Right forelimb (tissue), 1 donor: ENCODE results near the gene GDPGP1.
A peak's percentile ranks its signal among the peaks of the same experiment; 100 is the strongest.
"Not testable (repeated sequence)": the region's sequence is repeated elsewhere in the genome, so short reads cannot be mapped to it uniquely, and the experiment has no call there.

ENCODE experiments used
- DNase-seq: peaks from one replicate; pipeline ENCODE4 v3.0.0-alpha.2; 2018

The GDPGP1 gene

DNA sequence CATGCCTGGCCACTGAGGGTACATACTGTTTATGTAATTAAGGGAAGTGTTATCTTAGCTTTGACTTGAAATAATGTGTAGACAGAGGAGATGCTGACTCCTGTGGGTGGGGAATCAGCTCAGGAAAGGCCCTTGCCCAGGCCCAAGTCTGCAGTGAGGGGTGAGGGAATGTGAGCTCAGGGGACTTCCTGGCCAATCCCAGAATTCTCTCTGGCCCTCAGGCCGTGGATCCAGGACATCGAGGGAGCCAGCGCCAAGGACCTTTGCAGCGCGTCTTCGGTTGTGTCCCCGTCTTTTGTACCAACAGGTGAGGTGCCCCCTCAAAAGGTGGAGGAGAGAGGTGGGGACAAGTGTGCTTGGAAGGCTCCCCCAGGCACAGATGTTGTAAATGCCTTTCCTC lies 6.7 kb upstream of the GDPGP1 start:
- no peak for DNase-seq

GRCh38 chr15:90227816-90228772 lies 5.9 kb upstream of the GDPGP1 start:
- no peak for DNase-seq

GRCh38 chr15:90228960-90229359 lies 5.0 kb upstream of the GDPGP1 start:
- no peak for DNase-seq

DNA sequence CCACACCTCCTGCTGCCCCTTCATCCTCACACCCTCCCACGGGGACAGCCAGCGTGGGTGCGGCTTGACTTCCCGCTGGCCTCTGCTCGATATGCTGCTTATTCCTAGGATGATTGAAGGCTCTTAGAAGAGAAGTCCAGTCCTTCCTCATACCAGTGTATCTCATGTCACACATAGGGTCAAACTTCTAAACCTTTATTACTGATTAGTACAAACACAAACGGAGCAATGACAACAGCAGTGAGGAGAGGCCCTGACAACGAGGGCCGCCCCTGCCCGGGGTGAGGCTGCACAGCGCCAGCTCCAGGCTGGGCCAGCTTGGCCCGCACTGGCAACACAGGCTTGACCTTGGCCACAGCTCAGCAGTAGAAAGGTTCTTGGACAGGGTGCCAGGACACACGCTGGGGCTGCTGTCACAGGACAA lies 3.9 kb upstream of the GDPGP1 start:
- no peak for DNase-seq

DNA sequence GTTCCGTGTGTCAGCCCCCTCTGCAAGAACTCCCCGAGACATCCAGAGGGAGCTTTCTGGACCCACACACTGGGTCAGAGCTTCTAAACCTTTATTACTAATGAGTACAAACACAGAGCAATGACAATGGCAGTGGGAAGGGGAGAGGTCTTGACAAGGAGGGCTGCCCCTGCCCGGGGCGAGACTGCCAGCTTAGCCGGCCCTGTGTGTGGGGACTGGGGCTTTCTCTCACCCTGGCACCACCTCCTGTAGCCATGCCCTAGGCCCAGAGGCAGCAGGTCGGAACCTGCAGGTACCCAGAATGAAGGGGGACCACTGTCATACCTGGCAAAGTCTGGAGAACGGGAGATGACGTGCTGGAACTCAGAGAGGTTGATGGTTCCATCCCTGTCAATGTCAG lies 3.4 kb upstream of the GDPGP1 start:
- DNase-seq, result no peak

- DNase-seq, result no peak
These were observed 2.7 kb upstream of the GDPGP1 start for GRCh38 chr15:90231028-90232017.

- DNase-seq, result no peak
These were observed 1.8 kb upstream of the GDPGP1 start for GRCh38 chr15:90232196-90232595.

GRCh38 chr15:90232941-90233386 lies 1.0 kb upstream of the GDPGP1 start:
- no peak for DNase-seq

DNA sequence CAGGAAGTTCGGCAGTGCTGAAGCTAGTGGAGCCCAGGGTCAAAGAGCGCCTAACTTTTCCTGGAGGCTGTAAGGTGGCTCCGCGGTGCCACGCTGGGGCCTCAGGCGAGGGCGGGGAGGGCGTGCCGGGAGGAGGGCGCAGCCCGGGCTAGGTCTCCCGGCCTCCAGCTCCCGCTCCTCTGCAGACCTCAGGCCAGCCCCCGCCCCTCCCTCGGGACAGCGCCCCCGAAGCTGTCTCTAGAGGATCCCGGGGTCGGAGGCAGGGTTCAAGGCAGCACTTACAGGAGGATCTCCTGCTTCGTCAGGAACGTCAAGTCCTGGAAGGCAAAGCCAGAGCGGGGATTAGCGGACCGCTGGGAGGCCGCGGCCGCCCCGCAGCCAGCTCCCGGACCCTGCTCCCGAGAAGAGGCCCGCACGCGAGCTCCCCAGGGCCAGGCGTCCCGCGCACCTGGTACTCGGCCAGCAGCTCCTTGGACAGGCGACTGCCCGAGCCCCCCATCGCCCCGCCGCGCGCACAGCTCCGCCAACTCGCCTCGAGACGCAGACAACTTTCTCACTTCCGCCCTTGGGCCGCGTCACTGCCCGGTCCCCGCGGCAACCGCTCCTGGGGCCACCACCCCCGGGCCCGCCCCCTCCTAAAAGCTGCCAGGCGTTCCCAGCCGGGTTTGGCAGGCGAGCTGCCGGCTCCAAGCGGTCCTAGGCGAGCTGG lies 468 bp upstream of the GDPGP1 start, which contains the start of gene CIB1:
TSS of gene CIB1 (minus strand) at position 555 of the 709 bp plus-strand sequence. CDS start at position 499, 56 bp downstream.
- peak; percentile 99 for DNase-seq

DNA sequence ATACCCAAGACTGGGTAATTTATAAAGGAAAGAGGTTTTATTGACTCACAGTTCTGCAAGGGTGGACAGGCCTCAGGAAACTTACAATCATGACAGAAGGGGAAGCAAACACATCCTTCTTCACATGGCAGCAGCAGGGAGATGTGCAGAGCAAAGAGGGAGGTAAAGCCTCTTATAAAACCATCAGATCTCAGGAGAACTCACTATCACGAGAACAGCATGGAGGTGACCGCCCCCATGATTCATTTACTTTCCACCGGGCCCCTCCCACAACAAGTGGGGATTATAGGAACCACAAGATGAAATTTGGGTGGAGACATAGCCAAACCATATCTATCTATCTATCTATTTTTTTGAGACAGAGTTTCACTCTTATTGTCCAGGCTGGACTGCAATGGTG lies 5.4 kb downstream of the GDPGP1 start:
- DNase-seq, result no peak

DNA sequence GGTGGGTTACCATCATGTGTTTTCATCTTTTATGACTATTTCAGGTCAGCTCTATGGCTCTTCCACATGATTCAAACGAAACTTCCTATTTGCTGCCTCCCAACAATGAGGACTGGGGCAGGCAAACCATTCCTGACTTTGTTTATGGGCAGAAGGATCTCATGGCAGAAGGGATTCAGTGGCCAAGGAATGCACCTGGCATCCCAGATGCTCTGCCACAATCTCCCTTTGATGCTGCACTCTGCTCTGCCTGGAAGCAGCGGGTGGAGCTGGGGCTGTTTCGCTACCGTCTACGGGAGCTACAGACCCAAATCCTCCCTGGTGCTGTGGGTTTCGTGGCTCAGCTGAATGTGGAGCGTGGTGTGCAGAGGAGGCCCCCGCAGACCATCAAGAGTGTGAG lies 6.8 kb downstream of the GDPGP1 start:
- DNase-seq, result no peak

GRCh38 chr15:90241343-90242192 lies 7.6 kb downstream of the GDPGP1 start:
- DNase-seq, result no peak

- DNase-seq, result no peak
These were observed 10.1 kb downstream of the GDPGP1 start for GRCh38 chr15:90243943-90244639.

DNA sequence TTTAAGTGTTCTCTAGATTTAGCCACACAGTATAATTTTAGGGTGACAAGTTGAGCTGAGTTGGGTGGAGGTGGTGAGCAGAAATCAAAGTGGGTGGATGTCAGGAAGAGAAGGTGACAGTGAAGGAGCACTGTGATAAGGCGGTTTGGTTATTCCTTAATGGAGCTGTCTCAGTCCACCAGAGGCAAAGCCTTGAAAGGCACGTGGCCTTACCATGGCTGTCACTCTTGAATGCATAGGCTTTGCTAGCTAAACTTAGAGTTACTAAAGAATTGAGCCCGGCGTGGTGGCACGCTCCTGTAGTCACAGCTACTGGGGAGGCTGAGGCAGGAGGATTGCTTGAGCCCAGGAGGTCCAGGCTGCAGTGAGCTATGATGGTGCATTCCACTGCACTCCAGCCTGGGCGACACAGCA lies 14.8 kb downstream of the GDPGP1 start:
- DNase-seq, result no peak

GRCh38 chr15:90249203-90249863 lies 15.3 kb downstream of the GDPGP1 start, which contains the start of gene TTLL13:
TTLL13 (plus strand) TSS chr15:90249556; CDS start chr15:90250631, 1,075 bp downstream.
- peak; percentile 89 for DNase-seq

GRCh38 chr15:90257776-90258175 lies 23.8 kb downstream of the GDPGP1 start:
- no peak for DNase-seq

DNA sequence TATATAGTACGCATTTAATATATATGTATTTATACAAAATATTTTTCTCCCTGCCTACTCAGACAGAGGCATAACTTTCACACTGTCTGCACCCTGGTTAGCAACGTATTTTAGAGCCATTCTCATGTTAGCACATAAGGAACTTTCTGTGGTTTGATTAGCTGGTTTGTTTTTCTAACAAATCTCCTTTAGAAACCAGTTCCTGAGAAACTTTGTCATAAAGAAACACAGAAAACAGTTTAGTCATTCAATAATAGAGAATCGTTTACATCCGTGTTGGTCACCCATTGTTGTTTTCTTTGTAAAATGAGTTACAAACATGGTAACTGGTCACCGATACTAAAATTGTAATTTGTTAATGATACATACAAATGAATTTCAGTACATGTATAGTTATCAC lies 25.5 kb downstream of the GDPGP1 start:
- no peak for DNase-seq

DNA sequence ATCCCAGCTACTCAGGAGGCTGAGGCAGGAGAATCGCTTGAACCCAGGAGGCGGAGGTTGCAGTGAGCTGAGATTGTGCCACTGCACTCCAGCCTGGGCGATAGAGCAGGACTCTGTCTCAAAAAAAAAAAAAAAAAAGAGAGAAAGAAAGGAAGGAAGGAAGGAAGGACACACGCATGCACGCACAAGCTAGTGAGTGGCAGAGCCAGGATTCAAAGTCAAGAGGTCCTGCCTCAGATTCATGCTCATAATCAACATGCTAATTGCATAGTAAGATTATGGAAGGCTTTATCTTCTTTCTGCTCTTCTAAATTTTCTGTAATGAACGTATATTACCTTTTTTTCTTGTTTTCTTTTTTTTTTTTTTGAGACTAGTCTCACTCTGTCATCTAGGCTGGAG lies 26.7 kb downstream of the GDPGP1 start:
- DNase-seq, result not testable (repeated sequence)

DNA sequence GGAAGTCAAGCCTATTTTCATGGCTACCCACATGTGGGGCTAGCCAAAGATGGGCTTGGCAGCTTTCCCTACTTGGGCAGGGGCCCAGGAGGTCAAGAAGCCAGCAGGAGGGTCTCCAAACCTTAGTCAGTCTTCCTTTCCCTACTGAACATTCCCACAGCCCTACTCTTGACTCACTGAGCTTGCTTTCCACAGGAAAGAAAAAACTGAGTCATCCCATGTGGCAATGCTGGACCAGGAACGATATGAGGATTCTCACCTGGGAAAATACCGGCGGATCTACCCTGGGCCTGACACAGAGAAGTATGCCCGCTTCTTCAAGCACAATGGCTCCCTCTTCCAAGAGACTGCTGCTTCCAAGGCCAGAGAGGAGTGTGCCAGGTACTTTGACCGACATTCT lies 27.8 kb downstream of the GDPGP1 start:
- no peak for DNase-seq

DNA sequence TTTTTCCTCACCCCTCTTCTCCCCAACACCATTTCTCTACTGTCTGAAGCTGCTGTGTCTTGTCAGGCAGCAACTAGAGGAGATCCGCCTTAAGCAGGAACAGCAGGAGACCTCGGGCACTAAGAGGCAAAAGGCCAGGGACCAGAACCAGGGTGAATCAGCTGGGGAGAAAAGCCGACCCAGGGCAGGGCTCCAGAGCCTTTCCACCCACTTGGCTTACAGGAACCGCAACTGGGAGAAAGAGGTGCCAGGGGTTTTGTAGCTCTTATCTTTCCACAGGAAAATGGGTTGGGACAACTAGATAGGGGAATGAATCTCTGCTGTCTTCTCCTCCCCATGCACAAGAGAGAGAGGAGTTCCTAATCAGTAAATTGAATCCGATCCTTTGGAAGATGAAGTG lies 28.4 kb downstream of the GDPGP1 start:
- no peak for DNase-seq
